Fibroblast of mammary gland (primary cell): ENCODE results near the gene COX19.

Experiments used
- DNase-seq: peaks from one replicate; pipeline ENCODE4 v3.0.0-alpha.2; 2010; ENCODE audit warnings: low read depth
- H3K4me3 ChIP-seq: 2 replicates; pipeline ENCODE4 v1.5.1; 2011; ENCODE audit warnings: low read depth, mild to moderate bottlenecking, low read length, moderate library complexity; ENCODE audit not compliant: control insufficient read depth
- TF ChIP-seq, protein P1 (sequence below): conservative IDR thresholded peaks from 2 replicates; pipeline ENCODE4 v1.5.1; 2011; ENCODE audit warnings: low read depth, low read length, inconsistent platforms; ENCODE audit not compliant: control insufficient read depth, insufficient read depth

Gene COX19

GRCh38 chr7:922334-923107 is 52.8 kb downstream of the COX19 start:
- no peak overlapping the region for H3K4me3 ChIP-seq
- TF ChIP-seq, protein P1, sequence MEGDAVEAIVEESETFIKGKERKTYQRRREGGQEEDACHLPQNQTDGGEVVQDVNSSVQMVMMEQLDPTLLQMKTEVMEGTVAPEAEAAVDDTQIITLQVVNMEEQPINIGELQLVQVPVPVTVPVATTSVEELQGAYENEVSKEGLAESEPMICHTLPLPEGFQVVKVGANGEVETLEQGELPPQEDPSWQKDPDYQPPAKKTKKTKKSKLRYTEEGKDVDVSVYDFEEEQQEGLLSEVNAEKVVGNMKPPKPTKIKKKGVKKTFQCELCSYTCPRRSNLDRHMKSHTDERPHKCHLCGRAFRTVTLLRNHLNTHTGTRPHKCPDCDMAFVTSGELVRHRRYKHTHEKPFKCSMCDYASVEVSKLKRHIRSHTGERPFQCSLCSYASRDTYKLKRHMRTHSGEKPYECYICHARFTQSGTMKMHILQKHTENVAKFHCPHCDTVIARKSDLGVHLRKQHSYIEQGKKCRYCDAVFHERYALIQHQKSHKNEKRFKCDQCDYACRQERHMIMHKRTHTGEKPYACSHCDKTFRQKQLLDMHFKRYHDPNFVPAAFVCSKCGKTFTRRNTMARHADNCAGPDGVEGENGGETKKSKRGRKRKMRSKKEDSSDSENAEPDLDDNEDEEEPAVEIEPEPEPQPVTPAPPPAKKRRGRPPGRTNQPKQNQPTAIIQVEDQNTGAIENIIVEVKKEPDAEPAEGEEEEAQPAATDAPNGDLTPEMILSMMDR, result no peak
- DNase-seq, result no peak

GRCh38 chr7:921581-922333 is 53.6 kb downstream of the COX19 start:
- no peak overlapping the region for H3K4me3 ChIP-seq
- DNase-seq, result no peak
- TF ChIP-seq, protein P1, result no peak

DNA sequence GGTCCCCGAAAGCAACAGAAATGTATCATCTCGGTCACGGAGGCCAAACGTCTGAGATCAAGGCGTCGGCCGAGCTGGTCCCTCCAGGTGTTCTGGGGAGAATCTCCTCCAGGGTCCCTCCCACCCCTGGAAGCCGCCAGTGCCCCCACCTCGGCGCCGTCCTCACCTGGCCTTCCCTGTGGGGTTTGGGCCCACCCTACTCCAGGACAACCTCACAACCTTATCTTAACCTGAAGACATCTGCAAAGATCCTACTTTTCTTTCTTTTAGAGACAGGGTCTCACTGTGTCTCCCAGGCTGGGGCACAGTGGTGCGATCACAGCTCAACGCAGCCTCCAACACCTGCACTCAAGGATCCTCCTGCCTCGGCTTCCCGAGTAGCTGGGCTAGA is 54.3 kb downstream of the COX19 start:
- TF ChIP-seq, protein P1, result no peak
- no peak overlapping the region for H3K4me3 ChIP-seq
- DNase-seq, result no peak

GRCh38 chr7:920351-921070 is 54.8 kb downstream of the COX19 start:
- no peak for DNase-seq
- no peak overlapping the region for H3K4me3 ChIP-seq
- TF ChIP-seq, protein P1, result no peak

- DNase-seq, result no peak
- H3K4me3 ChIP-seq, result no peak overlapping the region
- TF ChIP-seq, protein P1, result no peak
These were observed 55.4 kb downstream of the COX19 start for GRCh38 chr7:919924-920341.

DNA sequence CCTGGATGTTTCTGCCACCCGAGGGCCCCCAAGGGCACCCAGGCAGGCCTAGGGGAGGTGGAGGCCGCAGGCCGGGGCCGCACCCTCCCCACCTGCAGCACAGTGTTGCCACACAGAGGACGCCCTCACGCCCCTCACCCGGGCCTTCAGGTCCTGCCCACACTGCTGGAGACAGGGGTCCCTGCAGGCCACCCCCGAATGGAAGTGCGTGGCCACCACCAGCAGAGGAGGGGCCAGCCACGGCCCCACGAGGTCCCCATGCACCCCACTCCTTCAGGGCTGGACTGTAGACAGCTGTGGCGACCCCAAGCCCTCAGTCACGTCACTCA is 56.3 kb downstream of the COX19 start:
- no peak for DNase-seq
- H3K4me3 ChIP-seq, result no peak overlapping the region
- TF ChIP-seq, protein P1, result no peak
